HG02943 (cell line): ENCODE results near the gene KRTAP5-2.
"Not testable (repeated sequence)": the region's sequence is repeated elsewhere in the genome, so short reads cannot be mapped to it uniquely, and the experiment has no call there.

Experiments used
- ATAC-seq: cut with Tn5 transposase; IDR thresholded peaks from one replicate; pipeline ENCODE4 v1.9.1; 2021; ENCODE audit warnings: mild to moderate bottlenecking, low read depth, moderate library complexity; ENCODE audit not compliant: unreplicated experiment

Gene KRTAP5-2

GRCh38 chr11:1597994-1598380, at the start of gene KRTAP5-2:
Gene KRTAP5-2, minus strand, starts transcription at chr11:1598294. Its CDS starts 44 bp downstream, at chr11:1598250.
- no peak for ATAC-seq

- ATAC-seq, result not testable (repeated sequence)
These were observed 48.4 kb upstream of the KRTAP5-2 start for GRCh38 chr11:1646540-1646939.

- no peak for ATAC-seq
These were observed 47.3 kb upstream of the KRTAP5-2 start for GRCh38 chr11:1645357-1645821.

GRCh38 chr11:1644601-1645356, 46.7 kb upstream of the KRTAP5-2 start:
- no peak for ATAC-seq

- ATAC-seq, result no peak
These were observed 45.1 kb upstream of the KRTAP5-2 start for GRCh38 chr11:1643146-1643690.

- no peak for ATAC-seq
These were observed 44.4 kb upstream of the KRTAP5-2 start for GRCh38 chr11:1642288-1643145.

GRCh38 chr11:1641096-1641495, 43.0 kb upstream of the KRTAP5-2 start:
- no peak for ATAC-seq

- no peak for ATAC-seq
These were observed 42.2 kb upstream of the KRTAP5-2 start for GRCh38 chr11:1640076-1640946.

- no peak for ATAC-seq
These were observed 41.6 kb upstream of the KRTAP5-2 start for GRCh38 chr11:1639666-1640065.

GRCh38 chr11:1639102-1639620, 41.1 kb upstream of the KRTAP5-2 start:
- no peak for ATAC-seq

- ATAC-seq, result no peak
These were observed 40.2 kb upstream of the KRTAP5-2 start for GRCh38 chr11:1638344-1638743.

GRCh38 chr11:1637628-1638027, 39.5 kb upstream of the KRTAP5-2 start:
- no peak for ATAC-seq

GRCh38 chr11:1636291-1636950, 38.3 kb upstream of the KRTAP5-2 start:
- ATAC-seq, result no peak

GRCh38 chr11:1633864-1634263, 35.8 kb upstream of the KRTAP5-2 start:
- ATAC-seq, result no peak

- no peak for ATAC-seq
These were observed 34.1 kb upstream of the KRTAP5-2 start for GRCh38 chr11:1632053-1632714.

- ATAC-seq, result no peak
These were observed 33.0 kb upstream of the KRTAP5-2 start for GRCh38 chr11:1631066-1631568.

- no peak for ATAC-seq
These were observed 32.2 kb upstream of the KRTAP5-2 start for GRCh38 chr11:1630271-1630670.

- ATAC-seq, result no peak
These were observed 31.5 kb upstream of the KRTAP5-2 start, which contains the start of gene KRTAP5-5 for GRCh38 chr11:1629326-1630185. Gene KRTAP5-5, plus strand, starts transcription at chr11:1629775. Its CDS starts 66 bp downstream, at chr11:1629841.
